AG08396 (cell line): ENCODE results near the gene HAUS5.

ENCODE experiments used
- DNase-seq: peaks from one replicate; pipeline ENCODE4 v3.0.0; 2012; ENCODE audit warnings: low spot score, mixed read lengths

The HAUS5 gene

DNA sequence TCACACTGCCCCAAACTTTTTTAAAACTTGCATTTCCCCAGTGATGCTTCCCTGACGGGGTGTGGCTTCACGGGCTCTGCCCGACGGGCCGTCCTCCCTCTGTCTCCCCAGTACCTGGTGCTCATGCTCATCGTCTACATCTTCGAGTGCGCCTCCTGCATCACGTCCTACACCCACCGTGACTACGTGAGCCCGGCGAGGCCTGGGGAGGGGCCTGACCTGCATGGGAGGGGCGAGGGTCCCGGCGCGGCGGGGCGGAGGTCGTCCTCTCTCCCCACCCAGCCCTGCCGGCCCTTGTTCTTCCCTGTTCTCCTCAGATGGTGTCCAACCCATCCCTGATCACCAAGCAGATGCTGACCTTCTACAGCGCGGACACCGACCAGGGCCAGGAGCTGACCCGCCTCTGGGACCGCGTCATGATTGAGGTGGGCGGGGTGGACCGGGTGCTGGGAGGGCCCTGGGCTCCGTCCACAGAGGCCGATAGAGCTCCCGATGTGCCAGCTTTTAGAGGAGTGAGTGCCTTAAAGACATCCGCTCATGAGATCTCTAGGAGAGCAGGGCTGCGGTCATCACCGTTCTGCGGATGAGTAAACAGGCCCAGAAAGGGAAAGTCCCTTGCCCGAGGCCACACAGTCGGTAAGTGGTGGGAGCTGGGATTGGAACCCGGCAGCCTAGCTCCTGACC lies 60.7 kb downstream of the HAUS5 start:
- peak; percentile 86 for DNase-seq
